Mesenchymal stem cell (in vitro differentiated cells and primary cell): ENCODE measurements around the gene TMEFF2.

ENCODE experiments used
- DNase-seq: peaks from one replicate; pipeline ENCODE4 v3.0.0-alpha.2; 2013
- H2AFZ ChIP-seq: one replicate; pipeline ENCODE4 v1.6.1; 2013; ENCODE audit warnings: low read depth, mild to moderate bottlenecking, control low read depth, inconsistent platforms, low read length, moderate library complexity
- H2AK5ac ChIP-seq: 2 replicates; pipeline ENCODE4 v1.6.1; 2013; ENCODE audit warnings: low read length, moderate library complexity, mild to moderate bottlenecking, inconsistent platforms; ENCODE audit not compliant: severe bottlenecking
- H2BK120ac ChIP-seq: one replicate; pipeline ENCODE4 v1.6.1; 2013; ENCODE audit warnings: low read depth, mild to moderate bottlenecking, inconsistent platforms, low read length, moderate library complexity
- H2BK12ac ChIP-seq, 2 experiments: one replicate each; pipeline ENCODE4 v1.6.1; 2013; ENCODE audit warnings: inconsistent platforms in 2 of 2, low read length in 2 of 2, mild to moderate bottlenecking in 2 of 2, moderate library complexity in 2 of 2, control low read depth in 1 of 2
- H2BK15ac ChIP-seq: one replicate; pipeline ENCODE4 v1.6.1; 2013; ENCODE audit warnings: mild to moderate bottlenecking, low read depth, inconsistent platforms; ENCODE audit not compliant: poor library complexity, severe bottlenecking
- H2BK5ac ChIP-seq: 2 replicates; pipeline ENCODE4 v1.6.1; 2013; ENCODE audit warnings: low read depth, mild to moderate bottlenecking, low read length, control low read depth, inconsistent platforms; ENCODE audit not compliant: poor library complexity, severe bottlenecking
- H3K14ac ChIP-seq, 2 experiments: one replicate each; pipeline ENCODE4 v1.6.1; 2013; ENCODE audit warnings: inconsistent platforms in 2 of 2, low read length in 2 of 2, control low read depth in 1 of 2, mild to moderate bottlenecking in 1 of 2, moderate library complexity in 1 of 2
- H3K18ac ChIP-seq, 2 experiments: one replicate each; pipeline ENCODE4 v1.6.1; 2013; ENCODE audit warnings: inconsistent platforms in 2 of 2, low read length in 2 of 2, control low read depth in 1 of 2, low read depth in 1 of 2, mild to moderate bottlenecking in 1 of 2
- H3K23ac ChIP-seq, 2 experiments: one replicate each; pipeline ENCODE4 v1.6.1; 2013; ENCODE audit warnings: inconsistent platforms in 2 of 2, low read length in 2 of 2, mild to moderate bottlenecking in 2 of 2, moderate library complexity in 2 of 2, control low read depth in 1 of 2
- H3K27ac ChIP-seq: 2 replicates; pipeline ENCODE4 v1.5.1; 2013; ENCODE audit warnings: mild to moderate bottlenecking, moderate library complexity, low read length, control low read depth, inconsistent platforms; ENCODE audit not compliant: poor library complexity, severe bottlenecking
- H3K27me3 ChIP-seq, 2 experiments: 2 replicates each; pipeline versions ENCODE4 v1.6.1 to v1.7.0; 2013; ENCODE audit warnings: low read length in 2 of 2, mild to moderate bottlenecking in 2 of 2, moderate library complexity in 2 of 2, control low read depth in 1 of 2, inconsistent platforms in 1 of 2; ENCODE audit not compliant: control insufficient read depth in 1 of 2, insufficient read depth in 1 of 2
- H3K36me3 ChIP-seq, 2 experiments: 2 replicates each; pipeline versions ENCODE4 v1.6.1 to v1.7.0; 2013; ENCODE audit warnings: low read length in 2 of 2, control low read depth in 1 of 2, inconsistent platforms in 1 of 2, low read depth in 1 of 2, mild to moderate bottlenecking in 1 of 2; ENCODE audit not compliant: insufficient read depth in 2 of 2, control insufficient read depth in 1 of 2
- H3K4ac ChIP-seq, 2 experiments: one replicate each; pipeline ENCODE4 v1.6.1; 2013; ENCODE audit warnings: inconsistent platforms in 2 of 2, low read length in 2 of 2, mild to moderate bottlenecking in 2 of 2, moderate library complexity in 2 of 2, control low read depth in 1 of 2, low read depth in 1 of 2
- H3K4me1 ChIP-seq: 2 replicates; pipeline ENCODE4 v1.6.1; 2013; ENCODE audit warnings: low read depth, low read length, control low read depth; ENCODE audit not compliant: control insufficient read depth, insufficient read depth
- H3K4me2 ChIP-seq: 2 replicates; pipeline ENCODE4 v1.6.1; 2013; ENCODE audit warnings: low read length, mild to moderate bottlenecking, inconsistent platforms; ENCODE audit not compliant: poor library complexity, severe bottlenecking
- H3K4me3 ChIP-seq, 2 experiments: 2 replicates each; pipeline versions ENCODE4 v1.5.1 to v1.7.0; 2013; ENCODE audit warnings: low read length in 2 of 2, mild to moderate bottlenecking in 2 of 2, control low read depth in 1 of 2, low read depth in 1 of 2; ENCODE audit not compliant: insufficient read depth in 1 of 2
- H3K79me1 ChIP-seq: replicated peaks from 2 replicates; pipeline ENCODE4 v1.6.1; 2013; ENCODE audit warnings: mild to moderate bottlenecking, control low read depth, low read length, inconsistent platforms; ENCODE audit not compliant: poor library complexity, severe bottlenecking
- H3K9ac ChIP-seq: 2 replicates; pipeline ENCODE4 v1.7.0; 2013; ENCODE audit warnings: mild to moderate bottlenecking, low read length, moderate library complexity
- H3K9me3 ChIP-seq: 2 replicates; pipeline ENCODE4 v1.7.0; 2013; ENCODE audit warnings: mild to moderate bottlenecking, low read length; ENCODE audit not compliant: control insufficient read depth
- H4K8ac ChIP-seq: one replicate; pipeline ENCODE4 v1.6.1; 2013; ENCODE audit warnings: inconsistent platforms, mild to moderate bottlenecking, low read length, moderate library complexity
- H4K91ac ChIP-seq: one replicate; pipeline ENCODE4 v1.6.1; 2013; ENCODE audit warnings: mild to moderate bottlenecking, low read length, inconsistent platforms
- WGBS: methylation state at CpG from one replicate; pipeline ENCODE4 v1.1.7; 2013; ENCODE audit warnings: mixed read lengths; 5-methylcytosine and 5-hydroxymethylcytosine counted together

TMEFF2 gene

DNA sequence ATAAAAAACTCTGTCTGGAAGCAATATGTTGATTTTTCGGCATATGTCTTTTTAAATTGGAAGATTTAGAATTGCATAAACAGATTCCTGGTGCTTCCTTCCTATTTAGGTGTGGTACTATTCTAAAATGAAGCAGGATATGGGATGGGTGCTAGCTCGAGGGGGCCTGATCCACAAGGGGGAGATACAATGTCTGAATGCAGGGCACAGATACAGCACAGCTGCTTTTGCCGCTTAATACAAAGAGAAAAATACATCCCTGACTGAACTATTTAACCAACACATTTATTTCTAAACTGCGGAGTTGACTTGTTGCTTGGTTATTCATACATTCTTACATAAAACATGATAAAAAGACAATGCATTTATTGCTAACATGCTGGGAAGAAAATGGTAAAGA lies 169.1 kb downstream of the TMEFF2 start:
- Histone ChIP-seq H2BK12ac (peak overlapping the region in 1 of 2 experiments; percentile 10), H3K4ac (no peak overlapping the region), H2BK15ac (no peak overlapping the region), H3K36me3 (no peaks in the 10 kb centered on the region), H2AFZ (no peak overlapping the region), H3K23ac (no peak overlapping the region), H2BK5ac (no peak overlapping the region), H4K91ac (no peak overlapping the region), H3K27me3 (no peaks in the 10 kb centered on the region), H3K18ac (peak overlapping the region in 1 of 2 experiments; percentile 18), H3K4me3 (no peak overlapping the region), H3K79me1 (no peaks in the 10 kb centered on the region), H3K14ac (no peak overlapping the region), H3K9ac (no peak overlapping the region), H3K27ac (no peak overlapping the region), H2AK5ac (no peak overlapping the region), H3K4me2 (no peak overlapping the region), H3K9me3 (no peaks in the 10 kb centered on the region), H4K8ac (no peak overlapping the region), H3K4me1 (no peaks in the 10 kb centered on the region), H2BK120ac (no peak overlapping the region)
- WGBS = 64% methylated on average over 3 of the region's 4 CpGs
- no peak for DNase-seq

DNA sequence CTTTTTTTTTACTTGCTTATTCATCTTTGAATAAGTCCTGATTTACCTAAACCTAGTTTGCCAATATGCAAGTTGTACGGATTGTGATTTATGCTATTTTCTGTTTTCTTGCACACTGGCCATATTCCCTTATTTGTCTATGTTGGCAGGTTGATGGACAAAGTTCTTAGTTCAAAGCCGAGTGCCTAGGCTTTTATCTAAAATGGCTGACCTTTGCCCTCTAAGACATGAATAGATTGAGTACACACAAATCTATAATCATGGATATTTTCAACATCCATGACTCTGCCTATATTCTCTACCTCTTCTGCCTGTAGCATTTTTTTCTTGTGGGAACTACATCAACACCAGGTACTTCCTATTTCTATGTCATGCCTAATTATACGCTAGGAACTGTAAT lies 171.7 kb downstream of the TMEFF2 start:
- Histone ChIP-seq H4K91ac (no peak overlapping the region), H3K27me3 (no peaks in the 10 kb centered on the region), H2BK15ac (no peak overlapping the region), H3K4me3 (no peak overlapping the region), H3K27ac (no peak overlapping the region), H3K18ac (no peak overlapping the region), H3K4me2 (no peak overlapping the region), H2BK120ac (no peak overlapping the region), H2BK12ac (no peak overlapping the region), H2BK5ac (no peak overlapping the region), H3K79me1 (no peaks in the 10 kb centered on the region), H3K4ac (no peak overlapping the region), H3K23ac (no peak overlapping the region), H2AK5ac (no peak overlapping the region), H4K8ac (no peak overlapping the region), H2AFZ (no peak overlapping the region), H3K14ac (no peak overlapping the region), H3K9me3 (no peaks in the 10 kb centered on the region), H3K9ac (no peak overlapping the region), H3K36me3 (no peaks in the 10 kb centered on the region), H3K4me1 (no peaks in the 10 kb centered on the region)
- DNase-seq = no peak
- 100% methylated on average over 2 of the region's 3 CpGs for WGBS

DNA sequence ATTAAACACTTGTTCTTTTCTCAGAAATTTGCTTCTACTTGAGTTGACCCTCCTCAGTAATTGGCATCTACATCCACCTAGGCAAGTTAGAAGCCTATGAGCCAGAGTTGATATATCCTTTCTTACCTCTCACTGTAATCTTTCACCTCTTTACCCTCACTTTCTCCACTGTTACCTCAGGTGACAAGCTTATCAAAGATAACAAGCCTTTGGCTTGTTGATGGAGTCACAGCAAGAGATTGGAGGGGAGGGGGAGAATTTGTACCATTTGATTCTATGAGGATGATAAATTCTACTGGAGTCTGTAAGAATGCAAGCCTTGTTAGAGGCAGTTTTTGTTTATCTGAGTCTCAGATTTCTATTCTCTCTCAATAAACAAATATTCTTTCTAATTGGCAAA lies 176.9 kb downstream of the TMEFF2 start:
- H3K23ac ChIP-seq = no peak overlapping the region
- no peak overlapping the region for H2AK5ac ChIP-seq
- no peak for DNase-seq

DNA sequence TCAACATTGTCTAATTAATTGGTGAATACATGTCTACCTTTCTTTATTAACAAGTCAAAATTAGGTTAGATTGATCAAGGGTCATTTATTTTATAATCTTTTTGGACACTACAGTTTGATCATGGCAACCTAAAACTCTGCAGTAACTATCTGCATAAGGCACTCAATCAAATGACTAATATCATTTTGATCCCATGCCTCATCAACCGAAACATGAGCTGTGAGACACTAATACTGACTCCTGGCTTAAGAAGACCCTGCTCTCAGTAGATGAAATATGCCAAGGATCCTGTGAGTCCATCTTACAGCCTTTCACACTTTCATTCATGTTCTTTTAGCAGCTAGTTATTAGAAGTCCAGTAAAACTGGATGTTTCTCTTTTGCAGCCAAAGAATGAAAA lies 178.5 kb downstream of the TMEFF2 start:
- no peak overlapping the region for H2BK12ac ChIP-seq
- H3K36me3 ChIP-seq = no peaks in the 10 kb centered on the region
- no peaks in the 10 kb centered on the region for H3K79me1 ChIP-seq
- no peak overlapping the region for H3K4me3 ChIP-seq
- no peak overlapping the region for H2BK5ac ChIP-seq
- no peak overlapping the region for H3K14ac ChIP-seq
- no peak overlapping the region for H3K4me2 ChIP-seq
- no peak for DNase-seq
- no peak overlapping the region for H3K4ac ChIP-seq
- no peak overlapping the region for H2BK15ac ChIP-seq
- no peak overlapping the region for H3K23ac ChIP-seq
- H2AFZ ChIP-seq = no peak overlapping the region
- H4K8ac ChIP-seq = no peak overlapping the region
- no peak overlapping the region for H2AK5ac ChIP-seq
- 100% methylated on average over 1 of the region's 1 CpG for WGBS
- H4K91ac ChIP-seq = no peak overlapping the region
- no peak overlapping the region for H3K9ac ChIP-seq
- H3K18ac ChIP-seq = no peak overlapping the region
- no peaks in the 10 kb centered on the region for H3K4me1 ChIP-seq
- no peaks in the 10 kb centered on the region for H3K27me3 ChIP-seq
- no peak overlapping the region for H3K27ac ChIP-seq
- H2BK120ac ChIP-seq = no peak overlapping the region
- H3K9me3 ChIP-seq = no peaks in the 10 kb centered on the region

More for the DNA sequence above, 176.9 kb downstream of the TMEFF2 start:
- Histone ChIP-seq H3K27me3 (no peaks in the 10 kb centered on the region), H3K79me1 (no peaks in the 10 kb centered on the region), H3K4me2 (no peak overlapping the region), H2BK5ac (no peak overlapping the region), H3K36me3 (no peaks in the 10 kb centered on the region), H2BK12ac (no peak overlapping the region), H3K4ac (no peak overlapping the region), H3K9ac (no peak overlapping the region), H2BK120ac (no peak overlapping the region), H2AFZ (no peak overlapping the region), H3K9me3 (no peaks in the 10 kb centered on the region), H4K91ac (no peak overlapping the region), H3K4me1 (no peaks in the 10 kb centered on the region), H2BK15ac (no peak overlapping the region), H4K8ac (no peak overlapping the region), H3K4me3 (no peak overlapping the region), H3K14ac (no peak overlapping the region), H3K27ac (no peak overlapping the region), H3K18ac (no peak overlapping the region)
